ENCODE measurements around the gene C6orf89. TPM values are rescaled to one million over a fixed set of nuclear protein-coding genes. Genes with fewer than 3 reads are reported as not detected.
A peak's percentile ranks its signal among the peaks of the same experiment; 100 is the strongest.

Gene C6orf89
- total and polyA plus RNA-seq, 2 of the 13 experiments (the other 11 are each of a cell fraction or from before 2014, with no cell fraction given) = 22.1 to 32.2 TPM

- TF ChIP-seq YEATS2 (CRISPR knock-in tag; IDR thresholded peaks at IDR 0.05; ENCODE audit: borderline replicate concordance) (no peak), IRF9 (CRISPR knock-in tag; IDR thresholded peaks at IDR 0.05; ENCODE audit: borderline replicate concordance) (no peak; the same call in 1 of the 2 replicates), ZNF335 (CRISPR knock-in tag; IDR thresholded peaks at IDR 0.05) (no peak), POGZ (CRISPR knock-in tag; IDR thresholded peaks at IDR 0.05) (no peak), GLI4 (CRISPR knock-in tag; IDR thresholded peaks at IDR 0.05; ENCODE audit: borderline replicate concordance) (no peak), FOXK2 (IDR thresholded peaks at IDR 0.05) (no peak), SRSF4 (IDR thresholded peaks at IDR 0.05; ENCODE audit: low read depth, low read length, poor library complexity, severe bottlenecking) (no peak), ZNF737 (CRISPR knock-in tag; IDR thresholded peaks at IDR 0.05; ENCODE audit: borderline replicate concordance) (no peak), FOXA1 (IDR thresholded peaks at IDR 0.05) (no peak), FOXA1 (CRISPR knock-in tag; IDR thresholded peaks at IDR 0.05) (no peak), RFXAP (CRISPR knock-in tag; IDR thresholded peaks at IDR 0.05; ENCODE audit: borderline replicate concordance) (no peak), CHCHD3 (CRISPR knock-in tag; IDR thresholded peaks at IDR 0.05) (0 out of 2 replicates have a peak, but pooled peaks have one; percentile 22), ARNT2 (CRISPR knock-in tag; IDR thresholded peaks at IDR 0.05; ENCODE audit: low read depth) (no peak; the same call in 1 of the 2 replicates), ZNF772 (CRISPR knock-in tag; IDR thresholded peaks at IDR 0.05) (no peak), NKX3-1 (CRISPR knock-in tag; IDR thresholded peaks at IDR 0.05) (no peak), ZNF256 (CRISPR knock-in tag; conservative IDR thresholded peaks at IDR 0.05) (no peak), NFYC (CRISPR knock-in tag; IDR thresholded peaks at IDR 0.05) (no peak), TEAD3 (CRISPR knock-in tag; optimal IDR thresholded peaks at IDR 0.05; ENCODE audit: borderline replicate concordance) (no peak), XBP1 (CRISPR knock-in tag; IDR thresholded peaks at IDR 0.05) (no peak), KDM3A (CRISPR knock-in tag; IDR thresholded peaks at IDR 0.05; ENCODE audit: low read depth) (no peak), ZSCAN31 (CRISPR knock-in tag; IDR thresholded peaks at IDR 0.05; ENCODE audit: low read depth) (no peak), ATF7-NPFF (CRISPR knock-in tag; IDR thresholded peaks at IDR 0.05; ENCODE audit: low read depth) (peak; percentile 28; the same call in 1 of the 2 replicates), HOXA5 (CRISPR knock-in tag; IDR thresholded peaks at IDR 0.05) (no peak), ZNF775 (CRISPR knock-in tag; IDR thresholded peaks at IDR 0.05; ENCODE audit: borderline replicate concordance) (no peak)
- TF ChIP-seq, protein P1, sequence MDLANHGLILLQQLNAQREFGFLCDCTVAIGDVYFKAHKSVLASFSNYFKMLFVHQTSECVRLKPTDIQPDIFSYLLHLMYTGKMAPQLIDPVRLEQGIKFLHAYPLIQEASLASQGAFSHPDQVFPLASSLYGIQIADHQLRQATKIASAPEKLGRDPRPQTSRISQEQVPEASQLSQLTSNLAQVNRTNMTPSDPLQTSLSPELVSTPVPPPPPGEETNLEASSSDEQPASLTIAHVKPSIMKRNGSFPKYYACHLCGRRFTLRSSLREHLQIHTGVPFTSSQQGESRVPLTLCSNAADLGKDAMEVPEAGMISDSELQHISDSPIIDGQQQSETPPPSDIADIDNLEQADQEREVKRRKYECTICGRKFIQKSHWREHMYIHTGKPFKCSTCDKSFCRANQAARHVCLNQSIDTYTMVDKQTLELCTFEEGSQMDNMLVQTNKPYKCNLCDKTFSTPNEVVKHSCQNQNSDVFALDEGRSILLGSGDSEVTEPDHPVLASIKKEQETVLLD (CRISPR knock-in tag; IDR thresholded peaks at IDR 0.05; ENCODE audit: low read depth) = peak; percentile 31; the same call in 1 of the 2 replicates
- TF ChIP-seq, protein P2, sequence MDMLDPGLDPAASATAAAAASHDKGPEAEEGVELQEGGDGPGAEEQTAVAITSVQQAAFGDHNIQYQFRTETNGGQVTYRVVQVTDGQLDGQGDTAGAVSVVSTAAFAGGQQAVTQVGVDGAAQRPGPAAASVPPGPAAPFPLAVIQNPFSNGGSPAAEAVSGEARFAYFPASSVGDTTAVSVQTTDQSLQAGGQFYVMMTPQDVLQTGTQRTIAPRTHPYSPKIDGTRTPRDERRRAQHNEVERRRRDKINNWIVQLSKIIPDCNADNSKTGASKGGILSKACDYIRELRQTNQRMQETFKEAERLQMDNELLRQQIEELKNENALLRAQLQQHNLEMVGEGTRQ (IDR thresholded peaks at IDR 0.05; ENCODE audit: low read depth, low read length) = no peak
- TF ChIP-seq, protein P2 (CRISPR knock-in tag; IDR thresholded peaks at IDR 0.05; ENCODE audit: borderline replicate concordance) = no peak
Observed at GRCh38 chr6:36839749-36840431, 45.9 kb upstream of the C6orf89 start (continued).

All from HepG2 (cell line).